HG03457 (cell line): ENCODE measurements around the gene CHID1.

Experiments
- ATAC-seq: cut with Tn5 transposase; IDR thresholded peaks from one replicate; pipeline ENCODE4 v1.9.1; 2021; ENCODE audit warnings: moderate number of reproducible peaks; ENCODE audit not compliant: unreplicated experiment

CHID1 gene

DNA sequence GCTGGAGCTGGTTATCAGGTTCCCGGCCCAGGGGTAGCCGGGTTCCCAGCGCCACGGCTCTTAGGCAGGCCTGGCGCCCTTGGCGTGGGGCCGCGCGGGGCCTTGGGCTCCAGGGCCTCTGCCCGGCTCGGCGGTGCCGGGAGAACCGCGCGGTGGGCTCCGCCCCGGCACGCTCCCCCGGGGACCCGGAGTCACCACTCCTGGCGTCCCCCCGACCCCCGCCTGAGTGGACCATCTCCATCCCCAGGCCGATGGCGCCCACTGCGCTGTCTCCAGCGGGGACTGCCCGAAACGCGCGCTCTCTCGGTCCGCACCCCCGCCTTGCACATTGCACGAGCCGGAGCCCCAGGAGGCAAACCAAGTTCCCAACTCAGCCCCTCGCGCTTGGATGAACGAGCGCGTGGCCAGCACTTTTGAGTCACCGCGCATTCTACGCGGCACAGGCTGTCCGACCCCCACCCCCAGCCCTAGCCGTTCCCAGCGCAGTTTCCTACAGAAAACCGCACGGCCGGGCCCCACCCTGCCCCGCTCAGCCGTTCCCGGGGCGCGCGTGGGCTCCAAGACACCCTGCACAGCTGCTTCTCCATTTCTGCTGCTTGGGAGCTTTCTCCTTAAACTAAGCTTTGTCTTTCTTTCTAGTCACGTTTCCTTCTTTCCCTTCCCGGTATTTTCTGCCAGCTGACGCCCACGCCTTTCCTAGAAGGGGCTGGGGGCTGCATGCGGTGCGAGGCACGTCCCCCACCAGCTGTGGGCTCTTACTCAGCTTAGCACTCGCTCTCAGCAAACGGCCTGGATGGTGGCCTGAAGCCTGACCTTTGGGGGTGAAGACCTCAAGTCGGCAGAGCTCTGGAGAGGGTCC, 650 bp upstream of the CHID1 start:
- ATAC-seq: peak; percentile 15

DNA sequence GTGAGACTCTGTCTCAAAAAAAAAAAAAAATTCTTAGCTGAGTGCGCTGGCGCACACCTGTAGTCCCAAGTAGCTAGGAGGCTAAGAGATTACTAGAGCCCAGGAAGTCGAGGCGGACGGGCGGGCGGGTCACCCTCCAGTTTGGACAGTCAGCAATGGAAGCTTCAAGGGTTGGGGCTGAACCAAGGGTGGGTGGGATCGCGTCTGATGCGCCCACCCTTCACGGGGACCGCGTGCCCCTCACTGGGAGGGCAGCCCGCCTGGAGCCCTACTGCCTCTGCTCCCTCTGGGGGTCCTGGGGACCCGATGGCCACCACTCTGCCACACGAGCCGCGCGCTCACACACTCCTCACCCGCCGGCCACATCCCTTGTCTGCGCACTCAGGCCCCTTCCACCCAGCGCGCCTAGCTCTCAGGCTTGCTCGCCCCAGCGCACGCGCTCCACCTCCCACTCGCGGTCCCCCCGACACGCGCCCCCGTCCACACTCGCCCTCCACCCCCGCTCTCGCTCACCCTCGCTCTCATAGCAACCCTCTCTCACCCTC, 494 bp downstream of the CHID1 start:
- peak; percentile 17 for ATAC-seq

DNA sequence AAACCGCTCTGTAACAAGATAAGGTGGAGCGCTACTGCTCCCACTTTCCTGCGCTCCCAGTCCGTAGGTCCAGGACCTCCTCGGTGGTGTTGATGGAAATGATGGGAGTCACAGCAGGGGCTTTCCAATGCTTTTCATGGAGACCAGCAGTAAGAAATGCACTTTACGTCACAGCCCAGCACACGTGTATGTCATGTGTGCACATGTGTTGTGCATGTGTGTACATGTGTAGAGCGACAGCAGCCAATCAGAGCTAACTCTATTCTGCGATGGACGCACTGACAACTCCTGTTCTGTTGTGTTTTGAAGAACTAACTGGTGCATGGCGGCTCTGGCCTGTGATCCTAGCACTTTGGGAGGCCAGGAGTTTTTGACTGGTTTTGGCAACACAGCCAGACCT, 1.2 kb downstream of the CHID1 start:
- no peak for ATAC-seq

DNA sequence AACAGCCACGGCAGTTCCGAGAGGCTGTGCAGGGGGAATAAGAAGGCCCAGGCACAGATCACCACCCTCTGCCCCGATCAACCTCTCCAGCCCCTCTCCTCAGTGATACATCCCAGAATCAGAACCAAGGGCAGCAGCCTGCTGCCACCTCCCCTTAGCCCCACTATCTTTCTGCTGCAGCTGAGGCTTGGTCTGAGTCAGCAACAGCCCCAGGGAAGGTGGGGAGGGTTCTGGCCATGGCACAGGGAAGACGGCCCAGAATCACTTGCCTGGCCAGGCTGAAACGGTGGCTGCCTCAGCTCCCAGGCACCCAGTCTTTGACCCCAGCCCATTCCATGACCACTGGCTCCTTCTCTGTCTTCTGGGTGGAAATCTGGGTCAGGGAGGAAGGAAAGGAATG, 2.3 kb downstream of the CHID1 start:
- no peak for ATAC-seq

DNA sequence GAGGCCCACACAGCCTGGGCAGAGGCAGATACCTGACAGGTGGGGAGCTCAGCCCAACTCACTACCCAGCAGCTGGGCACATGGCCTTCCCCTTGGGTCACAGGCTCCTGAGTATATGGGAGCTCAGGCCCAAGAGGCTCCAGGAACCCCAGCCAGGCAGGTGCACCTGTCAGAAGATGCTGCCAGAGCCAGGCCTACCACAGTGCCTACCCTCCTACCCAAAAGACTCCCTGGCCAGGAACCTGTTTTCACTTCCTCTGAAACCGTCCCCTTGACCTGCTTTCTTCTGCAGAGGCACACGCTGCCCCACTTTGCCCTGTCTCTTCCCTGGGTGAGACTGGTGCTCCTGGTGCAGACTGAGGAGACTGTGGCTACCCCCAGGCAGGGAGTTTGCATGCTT, 2.9 kb downstream of the CHID1 start:
- ATAC-seq: no peak

DNA sequence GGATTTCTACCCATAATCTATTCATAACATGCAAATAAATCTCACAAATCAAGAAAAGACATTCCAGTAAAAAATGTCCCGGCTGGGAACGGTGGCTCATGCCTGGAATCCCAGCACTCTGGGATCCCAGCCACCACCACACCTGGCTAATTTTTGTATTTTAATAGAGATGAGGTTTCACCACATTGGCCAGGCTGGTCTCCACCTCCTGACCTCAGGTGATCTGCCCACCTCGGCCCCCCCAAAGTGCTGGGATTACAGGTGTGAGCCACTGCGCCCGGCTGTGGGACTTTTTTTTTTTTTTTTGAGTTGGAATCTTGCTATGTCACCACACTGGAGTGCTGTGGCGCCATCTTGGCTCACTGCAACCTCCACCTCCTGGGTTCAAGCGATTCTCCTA, 4.7 kb downstream of the CHID1 start:
- ATAC-seq: no peak

DNA sequence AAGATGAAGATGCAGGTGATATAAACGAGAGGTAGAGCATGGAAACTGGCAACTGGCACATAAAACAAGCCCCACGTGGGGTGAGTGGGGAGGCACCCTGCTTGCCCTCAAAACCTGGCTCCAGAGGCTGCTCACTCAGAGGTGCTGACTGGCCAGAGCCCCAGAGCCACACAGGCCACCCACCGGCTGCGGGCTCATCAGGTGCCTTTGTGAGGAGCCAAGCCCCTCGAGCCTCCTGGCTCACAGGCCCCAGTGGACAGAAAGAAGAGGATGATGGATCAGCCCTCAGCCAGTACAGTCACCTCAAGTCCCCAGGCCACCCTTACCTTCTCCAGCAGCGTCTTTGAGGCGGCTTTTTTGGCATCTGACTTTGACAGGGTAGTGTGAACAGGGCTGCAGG, 6.2 kb downstream of the CHID1 start:
- ATAC-seq: no peak

DNA sequence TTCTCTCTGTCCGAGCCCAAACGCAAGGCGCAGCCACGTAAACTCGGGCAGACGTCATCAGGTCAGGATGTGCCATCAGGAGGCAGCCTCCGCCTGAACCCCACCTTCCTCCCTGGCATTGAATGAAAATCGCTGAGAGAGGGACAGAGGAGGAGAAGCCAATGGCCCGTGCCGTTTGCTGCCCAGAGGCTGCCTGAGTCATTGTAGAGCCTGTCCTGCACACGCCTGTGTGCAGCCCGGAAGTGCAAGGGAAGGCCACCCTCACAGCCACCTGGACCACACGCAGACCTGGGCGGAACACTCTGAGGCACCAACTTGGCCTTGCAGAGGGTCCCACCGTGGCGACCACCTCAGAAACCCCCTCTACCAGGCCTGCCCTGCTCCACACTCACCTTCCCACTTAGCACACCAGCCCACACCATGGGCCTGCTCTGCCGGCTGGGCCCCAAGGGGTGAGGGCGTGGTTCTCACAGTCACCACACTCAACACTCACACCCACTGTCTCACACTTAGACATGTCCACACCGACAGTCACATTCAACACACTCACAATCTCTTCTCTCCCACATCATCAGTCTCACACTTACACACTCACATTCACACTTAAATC, 9.1 kb downstream of the CHID1 start:
- no peak for ATAC-seq

DNA sequence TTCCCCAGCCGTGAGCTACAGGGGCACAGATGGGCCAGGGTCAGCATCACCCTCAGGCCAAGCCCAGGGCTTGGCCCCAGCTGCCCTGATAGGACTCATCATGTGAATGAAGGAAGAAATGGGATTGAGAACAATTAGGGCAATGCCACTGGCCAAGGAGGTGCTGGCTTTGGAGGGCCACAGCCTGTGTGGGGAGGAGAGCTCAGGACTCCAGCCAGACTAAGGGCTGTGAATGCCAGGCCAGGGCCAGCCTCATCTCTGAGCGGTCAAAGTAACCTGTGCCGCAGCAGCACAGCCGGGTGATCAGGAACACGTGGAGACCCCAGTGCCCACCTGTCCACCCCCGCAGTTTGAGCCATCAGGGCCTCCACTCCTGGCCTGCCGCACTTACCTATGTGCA, 10.1 kb downstream of the CHID1 start:
- ATAC-seq: no peak

DNA sequence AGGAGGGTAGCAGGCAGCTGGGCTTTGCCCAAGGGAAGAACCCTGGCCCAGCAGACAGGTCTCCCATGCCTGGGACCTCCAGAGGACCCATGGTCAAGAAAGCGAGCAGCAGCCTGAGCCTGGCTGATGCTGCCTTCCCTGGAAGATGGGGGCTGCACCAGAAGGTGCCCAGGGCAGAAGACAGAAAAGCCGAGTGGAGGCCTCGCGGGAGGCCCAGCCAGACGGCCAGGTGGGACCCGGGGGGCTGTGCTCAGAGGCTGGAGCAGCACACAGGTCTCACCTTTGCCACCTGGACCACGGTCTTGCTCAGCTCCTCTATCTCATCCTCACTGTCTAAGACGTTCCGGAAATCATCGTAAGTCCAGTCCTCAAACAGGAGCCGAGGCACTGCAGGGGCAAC, 10.9 kb downstream of the CHID1 start:
- no peak for ATAC-seq

DNA sequence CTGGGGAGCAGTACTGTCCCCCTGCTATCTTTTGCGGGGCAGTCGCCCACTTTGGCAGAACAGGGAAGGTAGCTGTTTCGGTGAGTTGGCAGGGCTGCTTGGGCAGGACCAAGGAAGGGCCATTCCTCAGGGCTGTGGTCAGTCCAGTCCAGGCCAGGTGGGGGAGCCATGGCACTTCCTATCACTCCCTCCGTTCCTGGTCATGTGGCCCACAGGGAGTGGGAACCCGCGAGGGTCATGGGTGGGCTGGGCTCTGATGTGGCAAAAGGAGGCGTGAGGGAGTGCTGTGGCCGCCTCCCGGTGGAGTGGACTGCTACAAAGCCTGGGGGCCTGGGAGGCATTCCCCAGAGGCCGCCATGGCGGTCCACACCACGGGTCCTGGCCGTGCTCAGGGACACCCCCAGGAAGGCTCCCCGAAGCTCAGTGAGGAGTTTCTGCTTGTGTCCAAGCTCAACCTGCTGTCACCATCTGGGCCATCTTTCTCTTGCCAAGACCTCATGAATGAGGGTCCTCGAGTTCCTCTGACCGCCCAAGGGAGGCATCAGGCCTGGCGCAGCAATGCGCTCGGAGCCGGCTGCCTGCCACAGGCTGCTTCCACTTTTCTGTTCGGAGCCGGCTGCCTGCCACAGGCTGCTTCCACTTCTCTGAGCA, 11.9 kb downstream of the CHID1 start:
- ATAC-seq: no peak

DNA sequence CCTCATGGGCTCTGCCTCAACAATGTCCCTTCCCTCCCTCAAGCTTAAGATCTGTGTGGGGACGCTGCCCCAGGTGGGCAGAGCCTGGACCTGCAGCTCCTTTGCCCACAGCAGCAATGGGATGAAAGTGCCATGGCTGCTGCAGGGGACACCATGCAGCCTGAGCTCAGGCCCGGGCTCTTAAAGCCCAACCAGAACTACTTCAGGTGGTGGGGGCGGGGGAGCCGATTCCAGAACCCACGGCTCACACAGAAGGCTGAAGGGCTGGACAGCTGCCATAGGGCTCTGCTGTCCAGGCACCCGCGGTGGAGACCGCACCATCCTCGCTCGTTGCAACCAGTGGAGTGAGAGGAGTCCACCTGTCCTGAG, 12.5 kb downstream of the CHID1 start:
- ATAC-seq: no peak

DNA sequence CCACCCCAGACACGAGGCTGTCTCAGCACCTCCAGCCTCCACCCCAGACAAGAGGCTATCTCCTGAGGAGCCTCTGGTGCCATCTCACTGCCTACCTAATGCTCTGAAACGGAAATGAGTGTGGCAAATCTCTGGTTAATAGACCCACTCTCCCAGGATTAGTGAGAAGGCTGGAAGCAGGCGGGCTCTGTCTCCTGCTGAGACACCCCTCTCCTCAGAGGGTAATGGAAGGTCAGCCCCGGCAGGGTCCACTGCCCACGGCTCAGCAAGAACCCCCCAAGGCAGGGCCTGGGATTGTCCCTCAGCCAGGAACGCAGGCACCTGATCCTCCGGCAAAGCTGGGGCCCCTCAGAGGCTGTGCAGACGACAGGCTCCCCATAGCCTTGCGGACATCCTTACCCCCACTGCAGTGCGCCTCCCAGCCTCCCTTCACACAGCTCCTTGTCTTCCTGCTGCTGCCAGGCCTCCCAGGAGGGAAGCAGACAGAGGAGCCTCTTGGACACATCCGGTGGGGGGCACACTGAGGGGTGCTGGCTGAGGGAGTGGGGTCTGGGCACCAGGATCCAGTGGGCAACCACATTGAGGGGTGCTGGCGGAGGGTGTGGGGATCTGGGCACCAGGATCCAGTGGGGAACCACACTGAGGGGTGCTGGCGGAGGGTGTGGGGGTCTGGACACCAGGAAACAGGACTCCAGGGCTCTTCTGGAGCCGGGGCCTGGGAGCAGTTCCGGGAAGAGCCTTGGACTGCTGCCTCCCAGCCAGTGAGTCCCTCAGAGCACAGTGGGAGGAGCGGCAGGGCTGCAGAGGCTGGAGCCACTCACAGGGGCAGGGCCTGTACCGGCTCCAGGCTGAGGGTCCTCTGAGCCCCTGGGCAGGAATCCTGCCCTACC, 13.1 kb downstream of the CHID1 start:
- ATAC-seq: no peak

DNA sequence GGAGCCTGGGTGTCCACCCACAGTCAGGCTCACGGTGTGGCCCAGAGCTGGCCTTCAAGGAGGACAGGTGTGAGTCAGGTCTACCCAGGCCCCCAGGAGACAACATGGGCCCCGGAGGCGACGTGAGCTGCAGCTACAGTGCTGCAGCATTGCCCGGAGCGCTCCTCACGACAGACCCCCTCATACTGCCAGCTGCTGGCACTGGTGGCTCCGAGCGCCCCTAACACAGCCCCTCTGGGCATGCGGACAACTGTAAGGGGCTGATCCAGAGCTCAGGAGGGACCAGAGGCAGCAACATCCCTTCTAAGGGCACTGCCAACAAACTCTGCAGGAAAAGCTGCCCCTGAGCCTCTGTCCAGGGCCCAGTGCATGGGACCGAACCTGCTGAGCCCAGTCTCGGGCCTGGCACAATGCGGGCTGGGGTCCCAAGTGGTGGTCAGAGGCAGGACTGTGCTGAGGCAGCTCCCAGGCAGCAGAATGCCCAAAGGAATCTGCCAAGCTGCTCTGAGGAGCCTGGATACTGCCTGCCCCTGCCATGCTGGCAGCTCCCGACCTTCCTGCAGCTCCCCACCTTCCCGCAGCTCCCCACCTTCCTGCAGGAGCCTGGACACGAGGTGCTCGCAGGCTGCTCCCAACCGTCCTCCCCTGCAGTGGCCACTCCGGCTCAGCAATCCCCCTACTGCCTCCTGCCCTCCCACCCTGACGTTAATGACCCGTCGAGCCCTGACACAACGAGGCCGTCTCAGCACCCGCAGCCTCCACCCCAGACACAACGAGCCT, 15.1 kb downstream of the CHID1 start:
- no peak for ATAC-seq

DNA sequence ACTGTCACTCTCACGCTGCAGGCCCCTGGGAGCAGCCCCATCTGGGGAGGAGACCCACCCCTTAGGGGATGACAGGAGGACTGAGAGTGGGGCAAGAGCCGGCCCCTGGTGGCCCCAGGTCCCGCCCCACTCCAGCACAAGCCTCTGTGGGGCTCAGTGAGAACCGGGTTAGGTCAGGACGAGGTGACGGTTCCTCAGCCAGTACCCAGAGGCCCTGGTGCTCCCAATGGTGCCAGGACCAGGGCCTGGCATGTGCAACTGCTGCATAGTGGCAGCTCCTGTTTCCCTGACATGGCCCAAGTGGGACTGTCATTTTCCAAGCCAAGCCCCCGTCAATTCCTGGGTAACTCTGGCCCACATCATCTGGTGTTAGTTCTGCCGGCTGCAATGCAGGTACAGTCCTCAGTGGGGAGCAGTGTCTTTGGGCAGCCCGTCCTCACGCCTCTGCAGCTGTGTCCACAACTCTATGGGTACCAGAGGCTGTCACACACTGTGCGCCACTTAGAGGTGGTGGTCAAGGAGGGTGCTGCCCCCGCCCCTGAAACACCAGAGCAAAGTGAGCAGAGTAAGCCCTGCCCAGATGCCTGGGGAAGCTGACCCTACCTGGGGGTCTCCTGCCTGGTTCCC, 15.9 kb downstream of the CHID1 start:
- no peak for ATAC-seq

DNA sequence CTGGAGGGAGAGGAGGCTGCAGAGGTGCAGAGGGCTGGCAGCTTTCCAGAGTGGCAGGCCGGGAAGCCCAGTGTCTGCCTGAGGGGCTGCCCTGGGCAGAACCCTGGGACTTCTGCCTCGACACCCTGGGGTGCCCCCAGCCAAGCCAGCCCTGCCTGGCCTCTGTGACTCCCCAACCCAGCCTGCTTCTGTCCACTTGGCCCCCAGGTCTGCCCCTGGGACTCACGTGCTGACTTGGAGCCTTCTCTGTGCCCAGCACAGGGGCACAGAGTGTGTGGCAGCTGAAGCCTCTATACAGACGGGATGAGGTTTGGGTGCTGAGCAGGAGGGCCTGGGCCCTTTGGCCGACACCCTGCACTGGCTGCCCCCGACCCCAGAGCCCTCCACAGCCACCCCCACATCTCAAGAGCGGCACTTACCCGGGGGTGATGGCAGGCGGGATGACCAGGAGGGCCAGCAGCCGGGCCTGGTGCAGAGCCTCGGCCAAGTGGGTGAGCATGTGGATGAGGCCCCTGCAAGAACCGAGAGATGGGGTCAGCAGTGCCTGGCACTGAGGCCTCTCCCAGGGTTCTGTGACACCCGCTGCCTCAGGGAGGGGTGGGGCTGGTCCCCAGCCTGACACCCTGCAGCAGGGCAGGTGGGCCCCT, 17.5 kb downstream of the CHID1 start:
- no peak for ATAC-seq

DNA sequence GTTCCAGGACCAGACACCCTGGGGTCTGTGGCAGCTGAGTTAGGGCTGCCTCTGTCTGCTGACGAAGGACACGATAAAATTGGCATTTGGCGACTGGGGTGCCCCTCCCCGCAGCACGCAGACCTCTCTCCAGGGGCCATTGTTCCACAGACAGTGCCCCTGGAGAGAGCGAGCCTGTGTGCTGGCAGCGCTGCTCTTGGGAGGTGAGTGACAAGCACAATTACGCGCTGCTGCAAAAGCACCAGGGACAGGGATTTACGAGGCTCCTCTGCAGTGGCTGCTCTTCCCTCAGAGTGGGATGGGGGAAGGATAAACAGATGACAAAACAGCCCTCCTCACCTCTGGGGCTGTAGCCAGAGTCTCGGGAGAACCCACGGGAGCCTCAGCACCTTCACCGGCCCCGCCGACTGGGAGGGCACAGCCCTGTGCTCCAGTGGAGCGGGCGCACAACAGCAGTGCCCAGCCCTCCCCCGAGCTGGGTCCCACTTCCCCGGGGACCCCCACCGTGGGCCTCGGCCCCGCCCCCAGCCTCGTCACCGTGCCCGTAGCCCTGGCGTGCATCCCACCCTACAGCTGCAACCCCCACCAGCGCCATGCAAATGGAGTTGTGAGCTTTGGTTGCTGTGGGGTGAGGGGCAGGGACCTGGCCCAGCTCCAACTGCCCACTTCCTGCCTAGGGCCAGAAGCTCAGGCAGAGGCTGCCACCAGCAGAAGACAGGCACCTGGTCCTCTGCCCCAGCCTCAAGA, 19.6 kb downstream of the CHID1 start:
- ATAC-seq: no peak

DNA sequence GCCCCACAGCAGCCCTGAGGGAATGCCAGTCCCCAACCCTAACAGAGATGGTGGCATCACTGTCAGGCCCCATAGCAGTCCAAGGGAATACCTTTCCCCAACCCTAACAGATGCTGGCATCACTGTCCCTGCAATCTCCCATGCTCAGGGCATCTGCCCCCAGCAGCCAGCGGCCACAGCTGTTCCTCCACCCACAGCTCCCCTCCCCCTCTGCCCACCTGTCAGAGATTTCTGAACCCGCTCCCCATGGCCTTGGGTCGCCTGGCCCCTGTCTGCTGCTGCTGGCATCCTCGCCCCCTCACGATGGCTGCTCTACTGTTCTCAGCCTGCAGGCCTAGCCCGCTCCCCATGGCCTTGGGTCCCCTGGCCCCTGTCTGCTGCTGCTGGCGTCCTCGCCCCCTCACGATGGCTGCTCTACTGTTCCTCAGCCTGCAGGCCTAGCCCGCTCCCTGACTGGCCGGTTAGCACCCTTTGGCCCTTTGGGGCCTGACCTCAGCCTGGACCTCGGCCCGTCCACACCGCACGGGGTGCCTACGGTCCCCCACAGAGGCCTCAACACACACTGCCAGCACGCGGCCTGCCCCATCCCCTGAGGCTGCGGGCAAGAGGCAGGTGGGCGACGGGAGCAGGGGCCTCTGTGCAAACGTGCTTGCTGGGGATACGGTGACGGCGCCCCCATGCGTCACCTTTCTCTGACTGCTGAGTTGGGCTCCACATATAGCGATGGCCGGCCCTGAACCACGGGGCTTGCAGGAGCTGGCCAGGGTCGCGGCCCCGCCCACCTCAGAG, 20.7 kb downstream of the CHID1 start:
- ATAC-seq: no peak
